GM19193 (cell line): ENCODE data around the gene SLC5A9.

Experiments
- POLR2A ChIP-seq: IDR thresholded peaks from 4 replicates; pipeline ENCODE4 v1.6.1; 2011; ENCODE audit not compliant: insufficient read depth, insufficient read length; ENCODE audit errors: extremely low read depth

Gene SLC5A9

DNA sequence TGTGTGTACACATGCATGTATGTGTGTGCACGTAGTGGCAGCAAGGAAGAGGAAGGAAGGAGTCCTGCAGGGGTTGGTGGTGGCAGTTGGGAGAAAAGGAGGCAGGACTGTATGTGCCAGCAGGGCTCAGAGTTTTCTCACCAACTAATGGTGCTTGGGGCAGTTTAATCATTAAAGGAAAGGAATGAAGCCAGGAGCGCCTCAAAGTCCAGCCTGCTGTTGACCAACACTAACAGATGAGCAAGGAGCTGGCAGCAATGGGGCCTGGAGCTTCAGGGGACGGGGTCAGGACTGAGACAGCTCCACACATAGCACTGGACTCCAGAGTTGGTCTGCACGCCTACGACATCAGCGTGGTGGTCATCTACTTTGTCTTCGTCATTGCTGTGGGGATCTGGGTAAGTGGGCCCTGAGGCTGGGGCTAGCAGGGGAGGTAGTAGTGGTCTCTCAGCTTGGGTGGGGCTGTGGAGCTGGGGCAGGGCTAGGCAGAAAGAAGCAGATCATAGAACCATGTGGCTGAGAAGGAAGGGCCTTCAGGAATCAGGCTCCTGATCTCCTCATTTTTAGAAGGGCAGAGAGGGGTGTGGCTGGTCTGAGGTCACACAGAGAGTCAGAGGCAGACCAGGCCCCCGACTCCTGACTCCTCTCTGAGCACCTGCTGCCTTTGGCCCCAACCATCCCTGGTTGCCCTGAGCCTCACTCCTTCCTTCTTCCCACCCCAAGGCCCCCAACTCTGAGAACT, at the start of gene SLC5A9:
TSS of gene SLC5A9 (plus strand) at position 216 of the 742 bp plus-strand sequence. CDS start at position 237, 21 bp downstream.
- TF ChIP-seq POLR2A: no peak

DNA sequence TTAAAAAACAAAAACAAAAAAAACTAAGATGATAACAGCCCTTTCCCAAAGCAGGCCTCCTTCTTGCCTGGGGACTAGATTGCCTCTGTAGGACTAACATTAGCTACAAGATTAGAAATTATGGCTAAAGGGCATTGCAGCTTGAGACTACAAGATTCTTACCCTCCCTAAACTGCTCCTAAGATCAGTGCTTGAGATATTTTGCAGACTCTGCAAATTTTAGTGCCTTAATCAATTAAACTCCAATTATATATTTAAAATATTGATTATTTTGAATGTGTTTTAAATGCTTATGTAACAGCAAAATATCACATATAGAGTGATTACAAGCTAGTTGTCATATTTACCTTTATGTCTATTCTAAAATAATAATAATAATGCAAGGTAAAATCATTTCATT, 47.4 kb upstream of the SLC5A9 start:
- TF ChIP-seq POLR2A: no peak

DNA sequence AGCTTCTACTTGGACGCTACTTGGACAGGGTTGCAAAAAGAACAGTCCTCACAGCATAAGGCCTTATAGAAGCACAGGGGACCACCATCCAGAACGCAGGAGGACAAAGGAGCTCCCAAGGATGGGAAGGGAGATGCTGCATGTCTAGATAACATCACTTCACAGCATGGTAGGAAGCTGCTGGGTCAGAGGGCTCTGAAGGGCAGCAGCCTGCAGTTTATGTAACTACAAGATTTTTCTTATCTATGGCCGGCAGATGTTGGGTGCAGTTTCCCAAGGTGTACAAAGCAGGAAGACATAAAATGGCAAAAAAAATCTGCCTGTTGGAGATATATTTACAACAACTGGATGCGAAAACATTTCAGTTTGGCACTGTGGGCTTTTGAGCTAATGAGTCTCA, 45.3 kb upstream of the SLC5A9 start:
- no peak for TF ChIP-seq POLR2A

DNA sequence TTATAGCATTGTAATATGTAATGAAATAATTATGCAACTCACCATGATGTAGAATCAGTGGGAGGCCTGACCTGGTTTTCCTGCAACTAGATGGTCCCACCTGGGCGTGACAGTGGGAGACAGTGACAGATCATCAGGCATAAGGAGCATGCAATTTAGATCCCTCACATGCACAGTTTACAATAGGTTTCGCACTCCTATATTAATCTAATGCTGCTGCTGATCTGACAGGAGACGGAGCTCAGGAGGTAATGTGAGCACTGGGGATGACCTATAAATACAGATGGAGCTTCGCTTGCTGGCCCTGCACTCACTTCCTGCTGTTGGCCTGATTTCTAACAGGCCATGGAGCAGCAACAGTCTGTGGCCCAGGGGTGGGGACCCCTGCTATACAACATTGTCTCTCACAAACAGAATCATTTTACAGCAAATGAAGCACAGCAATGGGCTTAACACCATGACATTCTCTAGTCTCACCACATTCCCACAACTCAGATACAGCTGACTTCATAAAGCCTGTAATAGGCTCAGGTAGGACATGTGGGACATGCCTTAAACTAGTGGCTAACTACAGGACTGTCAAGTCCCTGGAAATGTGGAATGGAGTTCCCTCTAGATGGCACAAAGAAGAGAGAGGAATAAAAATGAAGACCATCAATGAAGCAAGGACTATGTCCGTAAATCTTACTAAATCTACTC, 40.7 kb upstream of the SLC5A9 start:
- TF ChIP-seq POLR2A: no peak

DNA sequence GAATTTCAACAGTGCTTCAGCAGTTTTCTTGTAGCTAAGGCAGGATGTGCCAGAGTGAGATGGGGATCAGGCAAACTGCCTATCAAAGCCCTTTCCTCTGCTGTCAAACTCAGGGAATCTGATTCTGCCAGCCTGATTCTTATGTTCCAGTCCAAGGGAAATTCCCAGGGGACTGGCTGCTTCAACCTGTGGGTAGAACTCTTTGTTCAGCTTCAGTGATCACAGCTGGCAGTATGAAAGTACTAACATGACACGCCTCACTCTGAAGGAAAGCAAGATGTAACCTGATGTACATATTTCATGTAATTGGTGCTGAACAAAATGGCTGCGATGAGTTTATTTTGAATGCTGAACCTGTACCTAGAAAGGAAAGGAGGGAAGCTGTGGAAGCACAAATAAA, 40.1 kb upstream of the SLC5A9 start:
- TF ChIP-seq POLR2A: no peak

DNA sequence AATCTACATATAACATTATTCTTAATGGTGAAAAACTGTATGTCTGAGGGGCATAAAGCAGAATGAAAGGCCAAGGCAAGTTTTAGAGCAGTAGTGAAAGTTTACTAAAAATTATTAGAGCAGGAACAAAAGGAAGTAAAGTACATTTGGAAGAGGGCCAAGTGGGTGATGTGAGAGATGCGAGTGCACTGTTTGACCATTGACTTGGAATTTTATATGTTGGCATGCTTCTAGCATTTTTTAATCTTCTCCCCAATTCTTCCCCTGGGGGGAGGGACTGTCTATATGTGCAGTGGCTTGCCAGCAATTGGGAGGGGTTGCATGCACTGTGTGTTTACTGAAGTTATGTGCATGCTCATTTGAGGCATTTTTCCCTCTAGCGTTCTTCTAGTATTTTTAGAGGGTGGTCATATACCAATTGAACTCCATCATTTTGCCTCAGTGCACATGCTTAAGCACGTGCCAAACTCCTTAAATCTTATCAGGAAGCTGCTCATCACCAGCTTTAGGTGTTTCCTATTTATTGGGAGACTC, 36.1 kb upstream of the SLC5A9 start:
- no peak for TF ChIP-seq POLR2A

DNA sequence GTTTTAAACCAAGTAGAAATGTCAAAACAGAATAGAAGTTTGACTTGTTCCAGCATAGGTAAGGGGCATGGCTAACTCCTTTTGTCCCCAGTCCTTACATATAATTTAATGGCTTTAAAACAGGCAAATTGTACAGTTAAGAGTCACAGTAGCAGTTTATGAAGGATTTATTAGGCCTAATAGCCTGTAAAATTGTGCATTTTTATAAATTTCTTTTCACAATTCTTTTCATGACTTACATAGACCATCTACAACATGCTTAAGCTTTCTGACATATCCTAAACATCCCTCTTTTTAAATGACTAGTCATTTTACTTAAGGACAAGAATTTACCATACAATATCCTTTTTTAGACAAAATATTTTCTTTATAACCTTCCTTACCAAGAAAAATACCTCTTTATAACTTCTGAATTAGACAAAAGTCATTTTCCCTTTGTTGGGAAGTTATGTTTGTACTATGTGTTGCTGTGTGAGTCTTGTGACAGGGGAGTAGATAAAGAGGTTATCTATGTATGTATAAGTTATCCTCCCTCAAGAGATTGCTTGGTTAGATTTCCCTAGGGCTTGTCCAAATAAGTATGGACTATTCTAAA, 34.5 kb upstream of the SLC5A9 start:
- TF ChIP-seq POLR2A: no peak

DNA sequence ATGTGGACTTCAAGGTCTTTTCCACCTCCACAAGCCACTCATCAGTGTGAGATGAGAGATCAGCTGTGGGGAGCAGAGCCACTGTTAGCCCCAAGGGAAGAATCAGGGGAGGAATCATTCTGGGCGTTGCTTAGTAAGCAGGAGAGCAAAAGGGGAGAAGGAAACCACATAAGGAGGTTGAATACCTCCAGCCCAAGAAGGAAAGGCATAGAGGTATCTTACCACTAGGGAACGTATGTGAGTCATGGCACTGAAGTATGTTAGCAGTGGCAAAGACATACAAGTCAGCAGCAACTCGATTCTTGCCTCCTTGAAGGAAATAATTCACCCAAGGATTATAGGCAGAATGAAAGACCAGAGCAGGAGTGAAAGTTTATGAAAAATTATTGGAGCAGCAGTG, 31.6 kb upstream of the SLC5A9 start:
- TF ChIP-seq POLR2A: no peak

DNA sequence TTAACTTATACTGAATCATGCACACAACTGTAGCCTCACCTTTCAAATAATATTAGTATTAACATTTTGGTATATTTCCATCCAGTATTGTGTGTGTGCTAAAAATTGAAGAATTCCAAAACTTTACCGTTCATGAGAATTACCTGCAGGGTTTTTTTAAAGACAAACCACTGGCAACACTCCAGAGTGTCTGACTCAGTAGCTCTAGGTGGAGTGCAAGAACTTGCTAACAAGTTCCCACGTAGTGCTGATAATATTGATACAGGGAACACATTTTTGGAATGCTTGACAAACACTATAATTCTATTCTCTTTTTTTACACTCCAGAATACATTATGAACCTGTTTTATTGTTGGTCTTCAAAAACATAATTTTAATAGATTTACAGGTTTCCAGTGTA, 27.7 kb upstream of the SLC5A9 start:
- no peak for TF ChIP-seq POLR2A

DNA sequence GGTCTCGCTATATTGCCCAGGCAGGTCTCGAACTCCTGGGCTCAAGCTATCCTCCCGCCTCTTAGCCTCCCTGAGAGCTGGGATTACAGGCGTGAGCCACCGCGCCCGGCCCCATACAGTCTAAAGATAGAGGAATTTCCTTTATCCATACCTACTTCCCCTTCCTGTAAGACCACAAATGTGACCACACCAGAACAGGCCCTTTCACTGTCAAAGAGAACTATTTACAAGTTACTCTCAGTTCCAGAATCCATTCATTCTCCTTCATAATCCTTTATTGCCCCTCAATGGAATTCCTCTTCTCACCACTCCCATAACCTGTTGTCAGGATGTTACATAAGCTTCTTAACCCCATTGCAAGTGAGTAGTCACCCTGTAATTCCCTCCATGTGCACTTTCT, 26.3 kb upstream of the SLC5A9 start:
- no peak for TF ChIP-seq POLR2A

DNA sequence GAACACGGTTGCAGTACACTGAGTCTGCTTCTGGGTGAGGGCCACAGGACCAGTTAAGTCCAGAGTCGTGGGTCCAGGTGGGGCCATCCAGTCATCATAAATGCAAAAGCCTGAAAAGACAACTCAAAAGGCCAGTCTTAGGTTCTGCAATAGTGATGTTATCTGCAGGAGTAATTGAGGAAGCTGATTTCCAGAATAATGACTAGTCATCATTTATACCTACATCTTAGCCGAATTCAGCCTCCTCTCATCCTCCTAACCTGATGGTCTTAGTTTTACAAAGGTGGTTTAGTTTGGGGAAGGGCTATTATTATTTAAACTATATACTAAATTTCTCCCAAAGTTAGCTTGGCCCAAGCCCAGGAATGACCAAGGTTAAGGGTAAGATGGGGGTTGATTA, 23.5 kb upstream of the SLC5A9 start:
- TF ChIP-seq POLR2A: no peak

DNA sequence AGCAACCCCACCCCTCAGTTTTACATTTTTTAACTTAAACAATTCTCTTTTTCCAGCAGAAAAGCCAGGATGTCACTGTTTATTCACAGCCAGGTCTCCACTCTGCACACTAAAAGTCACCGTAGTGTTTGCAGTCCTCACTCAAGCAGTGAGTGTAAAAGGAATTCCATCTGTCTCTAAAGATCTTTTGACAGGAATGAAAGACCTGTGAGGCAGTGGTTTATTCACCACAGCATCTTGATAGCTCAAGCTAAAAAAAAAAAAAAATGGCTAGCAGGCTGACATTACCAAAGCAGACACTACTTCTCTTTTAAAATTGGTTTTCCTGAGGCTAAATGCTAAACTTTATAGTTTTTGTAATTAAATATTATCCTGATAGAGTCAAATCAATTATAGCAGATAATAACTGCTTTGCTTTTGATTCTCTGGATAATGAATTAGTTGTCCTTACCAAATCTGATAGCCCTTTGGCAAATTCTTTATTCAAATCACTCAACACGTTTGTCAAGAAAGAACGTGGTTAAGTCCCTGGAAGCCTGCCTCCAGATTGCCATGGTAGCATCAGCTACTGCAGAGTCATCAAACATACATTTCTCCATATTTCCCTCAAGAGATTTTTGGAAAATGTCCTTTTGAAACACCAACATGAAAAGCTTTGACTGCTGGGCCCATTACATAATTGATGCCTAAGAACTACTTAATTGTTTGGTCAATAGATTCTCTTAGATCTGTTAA, 22.2 kb upstream of the SLC5A9 start:
- no peak for TF ChIP-seq POLR2A

DNA sequence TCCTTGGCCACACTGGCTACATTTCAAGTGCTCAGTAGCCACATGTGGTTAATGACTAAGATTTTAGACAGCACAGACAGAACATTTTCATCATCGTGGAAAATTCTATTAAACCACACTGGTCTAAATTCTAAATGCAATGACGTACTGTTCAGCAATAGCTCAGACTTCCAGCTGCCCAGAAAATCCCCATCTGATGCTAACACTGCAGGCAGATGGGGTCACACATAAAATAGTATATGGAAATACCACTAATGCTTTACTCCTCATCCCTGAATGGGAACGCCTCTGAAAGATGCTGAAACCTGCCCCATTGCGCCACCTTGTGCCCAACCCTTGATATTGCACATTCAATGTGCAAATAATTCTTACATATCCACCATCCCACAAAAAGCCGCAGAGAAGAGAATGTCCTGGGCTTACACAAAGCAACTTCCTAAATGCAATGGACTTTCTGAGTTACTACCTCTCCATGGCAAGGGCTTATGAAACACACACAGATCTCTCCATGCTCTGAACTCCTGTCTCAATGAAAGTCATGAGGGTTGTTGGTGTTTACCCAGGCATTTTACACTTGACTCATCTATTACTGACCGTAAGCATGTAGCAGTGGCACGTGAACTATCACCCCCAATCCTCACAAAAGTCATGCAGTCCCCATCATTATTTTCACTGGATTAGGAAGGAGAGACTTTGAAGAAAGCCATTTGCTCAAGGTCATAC, 20.3 kb upstream of the SLC5A9 start:
- TF ChIP-seq POLR2A: no peak

DNA sequence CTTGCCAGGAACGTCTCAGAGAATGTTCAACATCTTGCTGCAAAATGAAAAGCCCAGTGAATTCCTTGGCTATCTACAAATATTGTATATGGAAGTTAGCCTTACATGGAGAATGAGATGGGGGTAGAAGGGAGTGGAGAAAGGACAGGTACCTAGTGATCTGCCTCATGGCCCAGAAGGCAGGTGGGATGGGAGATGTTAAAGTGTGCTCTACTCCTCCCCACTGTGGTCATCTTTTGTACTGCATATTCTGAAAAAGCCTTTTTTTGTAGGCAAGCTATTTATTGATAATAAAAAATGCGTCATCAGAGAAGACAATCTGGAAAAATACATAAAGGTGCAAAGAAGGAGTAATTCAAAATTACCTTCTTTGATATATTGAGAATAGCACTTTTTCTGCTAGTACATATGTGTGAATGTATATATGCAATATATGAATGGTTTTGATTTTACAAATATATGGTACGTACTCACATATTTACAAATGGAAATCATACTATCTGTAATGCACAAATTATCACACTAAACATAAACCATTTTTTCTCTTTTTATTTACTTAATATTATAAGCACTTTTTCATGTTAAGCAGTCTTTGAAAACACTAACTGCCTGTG, 19.1 kb upstream of the SLC5A9 start:
- no peak for TF ChIP-seq POLR2A

DNA sequence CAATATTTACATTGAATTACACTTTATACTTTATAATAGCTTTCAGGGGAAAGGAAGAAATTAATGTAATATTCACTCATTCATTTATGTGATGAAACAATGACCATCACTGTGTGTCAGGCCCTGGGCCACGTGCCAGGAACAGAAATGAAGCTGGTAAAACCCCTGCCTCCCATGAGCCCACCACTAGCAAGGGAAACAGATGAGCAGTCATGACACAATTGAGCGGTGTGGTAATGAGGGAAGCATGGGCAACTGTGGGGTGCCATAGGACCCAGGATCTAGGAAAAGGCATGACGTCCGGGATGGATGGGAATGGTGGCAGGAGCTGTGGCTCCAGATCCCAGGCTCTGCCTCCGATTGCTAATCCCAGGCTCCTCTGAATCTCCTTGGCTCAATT, 17.0 kb upstream of the SLC5A9 start:
- no peak for TF ChIP-seq POLR2A

DNA sequence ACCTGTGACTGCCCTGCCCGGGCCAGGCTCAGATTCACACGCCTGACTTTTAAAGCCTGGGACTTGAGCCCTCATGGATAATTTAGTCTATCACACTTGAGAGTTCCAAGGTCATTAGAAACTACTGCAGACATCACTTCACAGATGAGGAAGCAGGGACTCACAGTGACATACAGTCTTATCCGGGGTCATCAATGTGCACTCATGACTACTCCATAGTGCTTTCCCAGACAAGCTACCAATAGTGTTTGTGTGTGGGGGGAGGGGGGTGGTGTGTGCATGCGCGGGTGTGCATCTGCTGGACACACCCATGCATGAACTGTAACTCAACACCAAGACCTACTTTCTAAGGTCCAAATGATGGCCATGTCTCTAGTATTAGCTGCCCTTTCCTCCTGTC, 16.1 kb upstream of the SLC5A9 start:
- TF ChIP-seq POLR2A: no peak
